Measurements from ENCODE around the gene PTH2. TPM values are rescaled to one million over a fixed set of nuclear protein-coding genes. Genes with fewer than 3 reads are reported as not detected.
"Not testable (repeated sequence)": the region's sequence is repeated elsewhere in the genome, so short reads cannot be mapped to it uniquely, and the experiment has no call there.

Gene PTH2
- total RNA-seq, 1 experiment from 2014 or later, result not detected

- DNase-seq (ENCODE audit: low spot score), result no peak
Observed at GRCh38 chr19:49447485-49448431, 24.5 kb upstream of the PTH2 start.

GRCh38 chr19:49445997-49446396, 22.8 kb upstream of the PTH2 start:
- DNase-seq (ENCODE audit: low spot score), result no peak

- not testable (repeated sequence) for DNase-seq (ENCODE audit: low spot score)
Observed at GRCh38 chr19:49444100-49444700, 21.0 kb upstream of the PTH2 start.

GRCh38 chr19:49443366-49444099, 20.3 kb upstream of the PTH2 start:
- DNase-seq (ENCODE audit: low spot score), result peak; percentile 98

- DNase-seq (ENCODE audit: low spot score), result peak; percentile 91
Observed at GRCh38 chr19:49442771-49443365, 19.6 kb upstream of the PTH2 start.

GRCh38 chr19:49442354-49442753, 19.1 kb upstream of the PTH2 start:
- DNase-seq (ENCODE audit: low spot score), result peak; percentile 60

GRCh38 chr19:49441960-49442350, 18.7 kb upstream of the PTH2 start:
- DNase-seq (ENCODE audit: low spot score), result no peak

GRCh38 chr19:49441210-49441959, 18.1 kb upstream of the PTH2 start, which contains the start of gene SLC17A7:
Gene SLC17A7, minus strand, starts transcription at chr19:49441527. Its CDS starts 148 bp downstream, at chr19:49441379.
- DNase-seq (ENCODE audit: low spot score), result peak; percentile 39

GRCh38 chr19:49440439-49441209, 17.4 kb upstream of the PTH2 start:
- no peak for DNase-seq (ENCODE audit: low spot score)

GRCh38 chr19:49439836-49440235, 16.6 kb upstream of the PTH2 start:
- no peak for DNase-seq (ENCODE audit: low spot score)

- no peak for DNase-seq (ENCODE audit: low spot score)
Observed at GRCh38 chr19:49438261-49438660, 15.0 kb upstream of the PTH2 start.

- no peak for DNase-seq (ENCODE audit: low spot score)
Observed at GRCh38 chr19:49437231-49437630, 14.0 kb upstream of the PTH2 start.

- DNase-seq (ENCODE audit: low spot score), result no peak
Observed at GRCh38 chr19:49436381-49437017, 13.3 kb upstream of the PTH2 start.

- DNase-seq (ENCODE audit: low spot score), result no peak
Observed at GRCh38 chr19:49435670-49436069, 12.4 kb upstream of the PTH2 start.

GRCh38 chr19:49434907-49435583, 11.8 kb upstream of the PTH2 start:
- no peak for DNase-seq (ENCODE audit: low spot score)

- DNase-seq (ENCODE audit: low spot score), result no peak
Observed at GRCh38 chr19:49433240-49433901, 10.1 kb upstream of the PTH2 start.

- DNase-seq (ENCODE audit: low spot score), result no peak
Observed at GRCh38 chr19:49432141-49433073, 9.2 kb upstream of the PTH2 start.

- DNase-seq (ENCODE audit: low spot score), result no peak
Observed at GRCh38 chr19:49431330-49431749, 8.1 kb upstream of the PTH2 start.

Measured in H4 (cell line).